Measurements from ENCODE around the gene ACSBG1.

- TF ChIP-seq CTCF (IDR thresholded peaks at IDR 0.05), result no peak
- TF ChIP-seq POLR2A (IDR thresholded peaks at IDR 0.05), result no peak
Measured at GRCh38 chr15:78162038-78162437, 72.3 kb downstream of the ACSBG1 start.

Measured in breast epithelium (tissue), 3 donors.